Pancreas (tissue), 10 donors: ENCODE results near the gene BAZ2B. TPM values are rescaled to one million over a fixed set of nuclear protein-coding genes. Genes with fewer than 3 reads are reported as not detected.
"Not testable (repeated sequence)": the region's sequence is repeated elsewhere in the genome, so short reads cannot be mapped to it uniquely, and the experiment has no call there.

Experiments
- ATAC-seq, 4 donors: fragments of 200-7000 bp; cut with Tn5 transposase; one replicate each; pipeline versions ENCODE4 v1.8.0 to v1.9.1; 2020; ENCODE audit warnings: mild to moderate bottlenecking in 4 of 4, moderate library complexity in 4 of 4
- DNase-seq, 6 donors: peaks; one replicate each; pipeline ENCODE4 v3.0.0-alpha.2; 2020
- FAIRE-seq: peaks from 2 replicates; lab custom pipeline; 2012; peaks lifted over from hg19 to GRCh38; lab: Jason Lieb, UNC
- H3K27ac ChIP-seq, 4 donors: fragments of 200-600 bp; sonication (generic); 1 replicate in 3 of 4; 2 replicates in 1 of 4; pipeline versions ENCODE4 v1.5.0 to v1.8.0; 2020
- H3K27me3 ChIP-seq, 4 donors: fragments of 200-600 bp; one replicate each; pipeline ENCODE4 v1.8.0; 2021
- H3K36me3 ChIP-seq, 3 donors: fragments of 200-600 bp; sonication (generic) in 1 of 3; one replicate each; pipeline versions ENCODE4 v1.5.0 to v1.8.0; 2020 to 2021
- H3K4me1 ChIP-seq, 3 donors: fragments of 200-600 bp; one replicate each; pipeline ENCODE4 v1.8.0; 2021
- H3K4me3 ChIP-seq, 4 donors: fragments of 200-600 bp; sonication (generic) in 2 of 4; one replicate each; pipeline versions ENCODE4 v1.5.0 to v1.8.0; 2020 to 2021
- H3K9me3 ChIP-seq, 4 donors: fragments of 200-600 bp; one replicate each; pipeline ENCODE4 v1.8.0; 2021
- WGBS, 2 donors: extraction: QIAGEN DNeasy Blood & Tissue Kit; methylation state at CpG; one replicate each; pipeline ENCODE4 v1.1.7; 2013; 5-methylcytosine and 5-hydroxymethylcytosine counted together
- intact Hi-C, 3 donors: fragments of 100-400 bp; cut with DNase I; formaldehyde crosslinking; loops; one replicate each; pipeline versions ENCODE4 v1.11.1 to v1.14.2; 2022
- polyA plus RNA-seq, 2 donors: library from polyadenylated mRNA; stranded (reverse); fragments of 200-250 nt; gene quantifications; one replicate each; pipeline ENCODE4 v1.2.3, GENCODE V29; 2013
- total RNA-seq, 6 donors: library from RNA; stranded (reverse); fragmentation: NEBNext Ultra II Directional in 4 of 6; extraction: Animal tissue kit (Norgen Biotek cat#: 25700) in 4 of 6; gene quantifications; one replicate each; pipeline versions ENCODE4 v1.2.1 to v1.2.4, GENCODE V29; 2021 to 2023
- TF ChIP-seq, protein P1 (sequence below), 4 donors: fragments of 200-600 bp; sonication (generic) in 3 of 4; IDR thresholded peaks; one replicate each; pipeline versions ENCODE4 v1.5.0 to v1.8.0; 2021; ENCODE audit warnings: antibody characterized with exemption in 4 of 4
- donor health status: healthy with polysubstance abuse.
- donor health status: DM: no; HTN: no; CAD: no; lungs with moderate emphysema.
- donor health status: DM: no; HTN: no; CAD: no.
- donor health status: control.
- donor health status: control.
- donor health status: Bipolar disorder and iron deficiency.
- donor health status: DM: yes; HTN: yes; CAD: no.
- donor health status: DM: no; HTN: no; CAD: no.
- donor health status: DM: no; HTN: no; CAD: no.
- donor health status: DM: yes; HTN: yes; CAD: no.

BAZ2B gene
- total and polyA plus RNA-seq, 8 donors, result 14.4 to 52.1 (median 34.4) TPM

GRCh38 chr2:159635006-159635789, 18.9 kb upstream of the BAZ2B start:
- H3K4me3 ChIP-seq, result no peak overlapping the region
- ATAC-seq (peak in 1 of 4 donors; percentile 22), DNase-seq (no peak), FAIRE-seq (no peak)
- no peaks in the 10 kb centered on the region for H3K36me3 ChIP-seq
- no peak overlapping the region for H3K27ac ChIP-seq
- no peaks in the 10 kb centered on the region for H3K9me3 ChIP-seq
- H3K4me1 ChIP-seq, result no peaks in the 10 kb centered on the region
- 68 to 72% methylated on average over 4 of the region's 4 CpGs for WGBS, 2 donors
- intact Hi-C loops, result no loop called here
- H3K27me3 ChIP-seq, result no peaks in the 10 kb centered on the region
- TF ChIP-seq, protein P1, sequence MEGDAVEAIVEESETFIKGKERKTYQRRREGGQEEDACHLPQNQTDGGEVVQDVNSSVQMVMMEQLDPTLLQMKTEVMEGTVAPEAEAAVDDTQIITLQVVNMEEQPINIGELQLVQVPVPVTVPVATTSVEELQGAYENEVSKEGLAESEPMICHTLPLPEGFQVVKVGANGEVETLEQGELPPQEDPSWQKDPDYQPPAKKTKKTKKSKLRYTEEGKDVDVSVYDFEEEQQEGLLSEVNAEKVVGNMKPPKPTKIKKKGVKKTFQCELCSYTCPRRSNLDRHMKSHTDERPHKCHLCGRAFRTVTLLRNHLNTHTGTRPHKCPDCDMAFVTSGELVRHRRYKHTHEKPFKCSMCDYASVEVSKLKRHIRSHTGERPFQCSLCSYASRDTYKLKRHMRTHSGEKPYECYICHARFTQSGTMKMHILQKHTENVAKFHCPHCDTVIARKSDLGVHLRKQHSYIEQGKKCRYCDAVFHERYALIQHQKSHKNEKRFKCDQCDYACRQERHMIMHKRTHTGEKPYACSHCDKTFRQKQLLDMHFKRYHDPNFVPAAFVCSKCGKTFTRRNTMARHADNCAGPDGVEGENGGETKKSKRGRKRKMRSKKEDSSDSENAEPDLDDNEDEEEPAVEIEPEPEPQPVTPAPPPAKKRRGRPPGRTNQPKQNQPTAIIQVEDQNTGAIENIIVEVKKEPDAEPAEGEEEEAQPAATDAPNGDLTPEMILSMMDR (IDR thresholded peaks at IDR 0.05), result no peak

- no peak overlapping the region for H3K27ac ChIP-seq
- DNase-seq (no peak), ATAC-seq (no peak), FAIRE-seq (no peak)
- H3K4me3 ChIP-seq, result no peak overlapping the region
- no peaks in the 10 kb centered on the region for H3K9me3 ChIP-seq
- no peaks in the 10 kb centered on the region for H3K4me1 ChIP-seq
- no peaks in the 10 kb centered on the region for H3K27me3 ChIP-seq
- no peaks in the 10 kb centered on the region for H3K36me3 ChIP-seq
- 91 to 95% methylated on average over 2 of the region's 2 CpGs for WGBS, 2 donors
- intact Hi-C loops, result no loop called here
- TF ChIP-seq, protein P1 (IDR thresholded peaks at IDR 0.05), result no peak
Measured at GRCh38 chr2:159633219-159633618, 16.9 kb upstream of the BAZ2B start.

- H3K27me3 ChIP-seq, H3K36me3 ChIP-seq, H3K27ac ChIP-seq, intact Hi-C loops, ATAC-seq, H3K9me3 ChIP-seq, FAIRE-seq, H3K4me3 ChIP-seq, H3K4me1 ChIP-seq, DNase-seq: not testable (repeated sequence)
- 94% methylated on average over 2 of the region's 2 CpGs for WGBS, 2 donors
Measured at GRCh38 chr2:159625628-159626027, 9.3 kb upstream of the BAZ2B start.

GRCh38 chr2:159623436-159623835, 7.1 kb upstream of the BAZ2B start:
- DNase-seq, result no peak
- intact Hi-C loops, result no loop called here
- peaks cover 6 to 18% (median 9%) of the 10 kb centered on the region in 3 donors for H3K4me1 ChIP-seq
- no peaks in the 10 kb centered on the region for H3K27me3 ChIP-seq
- no peaks in the 10 kb centered on the region for H3K9me3 ChIP-seq
- no peak for FAIRE-seq
- no peaks in the 10 kb centered on the region for H3K36me3 ChIP-seq
- H3K4me3 ChIP-seq, result no peak overlapping the region
- TF ChIP-seq, protein P1 (IDR thresholded peaks at IDR 0.05), result no peak
- 96 to 100% methylated on average over 1 of the region's 1 CpG for WGBS, 2 donors
- ATAC-seq, result no peak
- no peak overlapping the region for H3K27ac ChIP-seq

DNA sequence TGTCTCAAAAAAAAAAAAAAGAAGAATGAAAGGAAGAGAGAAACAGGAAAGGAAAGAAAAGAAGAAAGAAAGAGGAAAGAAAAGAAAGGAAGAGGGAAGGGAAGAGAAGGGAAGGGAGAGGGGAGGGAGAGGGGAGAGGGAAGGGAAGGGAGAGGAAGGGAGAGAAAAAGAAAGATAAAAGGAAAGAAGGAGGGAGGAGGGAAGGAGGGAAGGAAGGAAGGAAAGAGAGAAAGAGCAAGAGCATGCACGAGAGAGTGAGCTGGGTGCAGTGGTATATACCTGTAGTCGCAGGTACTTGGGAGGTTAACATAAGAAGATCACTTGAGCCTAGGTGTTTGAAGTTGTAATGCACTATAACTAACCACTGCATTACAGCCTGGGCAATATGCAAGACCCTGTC, 6.6 kb upstream of the BAZ2B start:
- no peaks in the 10 kb centered on the region for H3K36me3 ChIP-seq
- no peak for DNase-seq
- 94 to 95% methylated on average over 2 of the region's 2 CpGs for WGBS, 2 donors
- no peak overlapping the region for H3K4me3 ChIP-seq
- no peaks in the 10 kb centered on the region for H3K27me3 ChIP-seq
- TF ChIP-seq, protein P1 (IDR thresholded peaks at IDR 0.05), result no peak
- no peaks in the 10 kb centered on the region for H3K9me3 ChIP-seq
- H3K27ac ChIP-seq, result no peak overlapping the region
- peaks cover 6 to 22% (median 9%) of the 10 kb centered on the region in 3 donors for H3K4me1 ChIP-seq
- no peak for FAIRE-seq
- intact Hi-C loops, result no loop called here
- no peak for ATAC-seq
